IPS-20b (cell line): Measurements from ENCODE around the gene POFUT2.

Source experiments
- H3K27ac ChIP-seq: one replicate; pipeline ENCODE4 v1.5.1; 2013; ENCODE audit warnings: low read length
- H3K27me3 ChIP-seq: 2 replicates; pipeline ENCODE4 v1.6.1; 2013; ENCODE audit warnings: mild to moderate bottlenecking, low read length, inconsistent platforms; ENCODE audit not compliant: insufficient read depth
- H3K36me3 ChIP-seq: 2 replicates; pipeline ENCODE4 v1.6.1; 2013; ENCODE audit warnings: low read depth, mild to moderate bottlenecking, inconsistent platforms, low read length, moderate library complexity; ENCODE audit not compliant: insufficient read depth
- H3K4me1 ChIP-seq: 2 replicates; pipeline ENCODE4 v1.6.1; 2013; ENCODE audit warnings: mild to moderate bottlenecking, control low read depth, inconsistent platforms, low read length, moderate library complexity; ENCODE audit not compliant: insufficient read depth
- H3K4me3 ChIP-seq: 2 replicates; pipeline ENCODE4 v1.5.1; 2013; ENCODE audit warnings: mild to moderate bottlenecking, low read length, inconsistent platforms
- H3K9ac ChIP-seq: 2 replicates; pipeline ENCODE4 v1.6.1; 2013; ENCODE audit warnings: low read depth, mild to moderate bottlenecking, inconsistent platforms, low read length, moderate library complexity
- H3K9me3 ChIP-seq: 2 replicates; pipeline ENCODE4 v1.6.1; 2013; ENCODE audit warnings: mild to moderate bottlenecking, low read depth, low read length, inconsistent platforms; ENCODE audit not compliant: insufficient read depth

The POFUT2 gene

DNA sequence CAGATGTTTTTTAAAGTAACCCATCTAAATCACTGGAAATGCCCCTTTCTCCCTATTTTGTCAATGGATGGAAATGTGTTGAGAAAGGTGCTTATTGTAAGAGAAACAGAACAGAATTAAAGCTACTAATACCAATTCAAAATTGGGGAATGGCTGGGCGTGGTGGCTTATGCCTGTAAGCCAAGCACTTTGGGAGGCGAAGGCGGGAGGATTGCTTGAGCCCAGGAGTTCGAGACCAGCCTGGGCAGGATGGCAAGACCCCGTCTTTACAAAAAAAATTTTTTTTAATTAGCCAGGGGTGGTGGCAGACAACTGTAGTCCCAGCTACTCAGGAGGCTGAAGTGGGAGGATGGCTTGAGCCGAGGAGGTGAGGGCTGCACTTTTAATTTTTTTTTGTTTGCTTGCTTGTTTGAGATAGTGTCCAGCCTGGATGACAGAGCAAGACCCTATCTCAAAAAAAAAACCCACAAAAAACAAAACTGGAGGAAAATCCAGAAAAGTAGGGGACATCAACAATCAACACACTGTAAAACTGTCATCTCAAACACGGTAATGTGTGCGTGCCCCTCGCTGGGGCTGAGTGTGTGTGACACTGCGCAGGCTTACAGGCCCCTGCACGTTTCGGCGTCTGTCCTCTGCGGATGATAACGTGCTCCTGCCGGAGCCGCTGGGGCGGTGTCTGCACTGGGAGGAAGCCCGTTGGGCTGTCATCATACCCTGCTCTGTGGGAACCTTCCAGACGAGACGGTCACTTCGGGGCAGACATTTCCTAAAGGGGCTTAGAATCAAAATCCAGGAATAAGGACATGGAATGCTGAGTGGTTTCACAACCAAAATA lies 11.6 kb upstream of the POFUT2 start:
- Histone ChIP-seq H3K4me3 (no peak overlapping the region), H3K4me1 (peaks cover 10% of the 10 kb centered on the region; the same call in 1 of the 2 replicates), H3K9me3 (no peaks in the 10 kb centered on the region), H3K9ac (no peak overlapping the region), H3K27me3 (no peaks in the 10 kb centered on the region), H3K36me3 (no peaks in the 10 kb centered on the region), H3K27ac (no peak overlapping the region)

DNA sequence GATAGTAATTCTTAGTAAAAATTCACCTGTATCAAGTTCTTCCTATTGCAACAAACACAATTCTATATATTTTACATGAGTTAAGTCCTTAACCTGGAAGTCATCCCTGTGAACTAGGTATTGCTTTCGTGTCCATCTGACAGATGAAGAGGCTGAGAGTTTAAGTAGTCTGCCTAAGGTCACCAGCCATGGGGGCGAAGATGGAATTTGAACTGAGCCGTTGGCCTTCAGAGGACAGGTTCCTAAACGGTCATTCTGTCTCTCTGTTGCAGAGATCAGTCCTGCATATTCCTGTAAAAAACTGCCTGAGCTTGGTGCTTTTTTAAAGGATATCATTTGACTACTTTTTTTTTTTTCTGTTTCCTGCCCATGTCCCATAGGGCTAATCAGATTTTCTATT lies 10.2 kb upstream of the POFUT2 start:
- Histone ChIP-seq H3K9ac (no peak overlapping the region), H3K27me3 (no peaks in the 10 kb centered on the region), H3K9me3 (no peaks in the 10 kb centered on the region), H3K27ac (no peak overlapping the region), H3K4me3 (no peak overlapping the region), H3K4me1 (peaks cover 11% of the 10 kb centered on the region; the same call in 1 of the 2 replicates), H3K36me3 (no peaks in the 10 kb centered on the region)

DNA sequence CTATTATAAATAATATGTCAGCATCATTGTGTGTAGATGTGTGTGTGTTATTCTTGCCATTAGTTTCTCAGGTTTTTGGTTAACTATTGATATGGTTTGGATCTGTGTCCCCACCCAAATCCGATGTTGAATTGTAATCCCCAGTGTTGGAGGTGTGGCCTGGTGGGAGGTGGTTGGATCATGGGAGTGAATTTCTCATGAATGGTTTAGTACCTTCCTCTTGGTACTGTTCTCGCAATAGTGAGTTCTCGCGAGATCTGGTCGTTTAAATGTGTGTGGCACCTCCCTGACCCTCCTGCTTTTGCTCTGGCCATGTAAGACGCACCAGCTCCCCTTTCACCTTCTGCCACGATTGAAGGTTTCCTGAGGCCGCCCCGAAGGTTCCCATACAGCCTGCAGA lies 9.6 kb upstream of the POFUT2 start:
- no peak overlapping the region for H3K27ac ChIP-seq
- H3K9me3 ChIP-seq: no peaks in the 10 kb centered on the region
- H3K4me3 ChIP-seq: no peak overlapping the region
- no peak overlapping the region for H3K9ac ChIP-seq
- H3K4me1 ChIP-seq: peaks cover 14% of the 10 kb centered on the region; the same call in 1 of the 2 replicates
- H3K36me3 ChIP-seq: no peaks in the 10 kb centered on the region
- H3K27me3 ChIP-seq: no peaks in the 10 kb centered on the region

DNA sequence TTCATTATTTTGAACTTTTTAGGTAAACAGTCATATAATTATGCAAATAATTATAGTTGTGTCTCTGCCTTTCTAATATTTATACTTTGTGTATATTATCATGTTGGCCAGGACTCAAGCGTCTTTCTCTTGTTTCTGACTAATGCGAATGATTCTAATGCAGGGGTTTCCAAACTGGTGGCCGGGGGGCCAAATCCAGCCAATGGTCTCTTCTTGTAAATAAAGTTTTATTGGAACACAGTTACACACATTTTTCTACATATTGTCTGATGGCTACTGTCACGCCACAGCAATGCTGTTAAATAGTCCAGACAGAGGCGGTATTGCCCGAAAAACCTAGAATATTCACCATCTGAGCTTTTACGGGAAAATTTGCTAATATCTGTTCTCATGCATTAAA lies 8.9 kb upstream of the POFUT2 start:
- Histone ChIP-seq H3K27ac (no peak overlapping the region), H3K36me3 (no peaks in the 10 kb centered on the region), H3K9me3 (no peaks in the 10 kb centered on the region), H3K27me3 (no peaks in the 10 kb centered on the region), H3K4me1 (peaks cover 14% of the 10 kb centered on the region; the same call in 1 of the 2 replicates), H3K9ac (no peak overlapping the region), H3K4me3 (no peak overlapping the region)

DNA sequence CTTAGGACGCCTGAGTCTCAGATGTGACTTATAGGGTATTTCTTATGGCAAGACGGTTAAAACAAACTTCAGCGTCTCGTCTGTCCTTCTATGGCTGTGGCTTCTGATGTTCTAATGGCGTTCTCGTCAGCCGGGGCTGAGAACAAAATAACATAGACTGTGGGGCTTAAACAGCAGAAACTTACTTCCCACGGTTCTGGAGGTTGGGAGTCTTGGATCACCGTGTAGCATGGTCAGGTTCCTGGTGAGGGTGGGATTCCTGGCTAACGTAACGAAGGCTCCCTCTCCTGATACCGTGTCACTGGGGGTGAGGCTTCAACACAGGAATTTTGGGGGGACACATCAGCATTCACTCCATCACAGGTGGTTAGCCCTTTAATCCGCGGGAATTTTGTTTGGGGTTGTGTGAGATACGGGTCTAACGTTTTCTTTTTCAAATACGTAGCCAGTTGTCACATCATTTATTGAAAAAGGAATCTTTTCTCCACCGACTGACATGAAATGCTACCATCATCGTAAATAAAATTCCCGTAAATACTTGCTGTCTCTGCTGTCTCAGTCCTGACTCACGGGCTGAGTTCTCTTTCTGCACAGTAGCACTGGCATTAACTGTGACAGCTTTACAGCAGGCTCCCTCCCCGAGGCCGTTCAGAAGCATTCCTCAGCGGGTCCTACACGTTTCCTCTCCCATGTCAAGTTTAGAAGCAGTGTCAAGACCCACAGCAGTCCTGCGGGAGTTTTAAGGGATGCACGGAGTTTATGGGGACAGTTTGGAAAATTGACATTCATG lies 8.1 kb upstream of the POFUT2 start:
- Histone ChIP-seq H3K9ac (no peak overlapping the region), H3K27me3 (no peaks in the 10 kb centered on the region), H3K36me3 (no peaks in the 10 kb centered on the region), H3K4me1 (peaks cover 14% of the 10 kb centered on the region; the same call in 1 of the 2 replicates), H3K4me3 (no peak overlapping the region), H3K9me3 (no peaks in the 10 kb centered on the region), H3K27ac (no peak overlapping the region)

DNA sequence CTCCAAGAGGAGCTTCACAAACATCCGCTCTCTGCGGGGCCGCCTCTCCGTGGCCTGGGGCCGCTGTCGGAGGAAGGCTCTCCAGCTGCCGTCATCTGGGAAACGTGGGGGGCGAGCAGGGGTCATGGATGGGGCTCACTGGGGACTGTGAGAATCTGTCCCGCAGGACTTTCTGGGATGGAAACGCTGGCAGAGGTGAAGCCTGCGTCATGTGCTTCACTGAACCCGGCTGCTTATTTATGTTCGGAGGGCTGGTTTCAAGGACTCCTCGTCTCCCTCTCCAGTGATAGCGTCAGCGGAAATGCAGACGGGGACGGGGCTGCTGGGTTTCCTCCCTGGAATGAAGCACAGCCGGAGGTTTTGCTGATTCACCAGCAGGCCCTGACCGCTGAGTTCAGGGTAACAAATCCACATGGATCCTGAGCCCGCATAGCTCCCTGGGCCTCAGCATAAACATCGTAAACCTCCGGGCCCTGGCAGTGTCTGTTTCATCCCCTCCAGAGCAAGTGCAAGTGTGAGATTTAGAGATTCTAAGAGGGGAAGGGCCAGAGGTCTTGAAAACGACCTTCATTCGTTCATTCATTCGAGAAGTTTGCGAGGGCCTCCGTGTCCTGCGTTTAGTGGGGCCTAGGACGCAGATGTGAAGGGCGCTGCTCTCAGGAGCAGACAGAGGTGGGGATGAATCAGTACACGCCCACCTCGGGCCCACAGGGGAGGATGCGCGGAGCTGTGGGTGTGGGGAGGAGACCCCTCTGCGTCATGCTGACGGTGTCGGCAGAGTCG lies 7.0 kb upstream of the POFUT2 start:
- Histone ChIP-seq H3K27me3 (no peaks in the 10 kb centered on the region), H3K9me3 (no peaks in the 10 kb centered on the region), H3K9ac (peak overlapping the region; percentile 35; the same call in 1 of the 2 replicates), H3K27ac (no peak overlapping the region), H3K4me3 (no peak overlapping the region), H3K36me3 (no peaks in the 10 kb centered on the region), H3K4me1 (peaks cover 14% of the 10 kb centered on the region; the same call in 1 of the 2 replicates)

DNA sequence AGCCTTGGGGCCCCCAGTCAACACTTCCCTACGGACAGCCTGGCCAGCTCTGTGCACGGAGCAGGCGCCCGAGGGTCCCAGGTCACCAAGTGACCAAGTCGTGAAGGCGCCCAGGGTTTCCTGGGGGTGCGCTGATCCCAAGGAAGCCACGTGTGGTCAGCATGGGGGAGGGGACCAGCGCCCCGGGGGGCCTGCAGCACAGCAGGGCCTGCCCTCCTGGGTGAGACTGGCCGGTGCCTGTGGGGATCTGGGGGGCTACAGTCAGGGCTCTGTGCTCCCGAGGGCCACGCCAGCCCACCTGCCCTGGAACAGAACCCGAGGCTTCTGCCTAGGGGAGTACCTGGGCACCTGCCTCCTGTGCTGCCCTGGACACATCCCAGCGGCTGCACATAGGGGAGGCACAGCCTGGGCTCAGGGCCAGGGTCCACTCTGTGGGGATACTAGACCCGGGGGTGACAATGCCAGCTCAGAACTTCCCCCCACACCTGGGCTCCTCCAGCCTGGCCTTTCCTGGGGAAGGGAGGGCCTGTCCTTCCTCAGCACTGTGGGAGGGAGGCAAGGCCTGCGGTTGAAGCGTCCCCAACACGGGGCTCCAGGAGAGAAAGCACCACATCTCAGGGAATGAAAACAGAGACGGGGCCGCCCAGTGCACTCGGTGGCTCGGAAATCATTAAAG lies 6.2 kb upstream of the POFUT2 start:
- Histone ChIP-seq H3K9ac (peak overlapping the region; percentile 35; the same call in 1 of the 2 replicates), H3K9me3 (no peaks in the 10 kb centered on the region), H3K4me1 (peaks cover 14% of the 10 kb centered on the region; the same call in 1 of the 2 replicates), H3K4me3 (no peak overlapping the region), H3K27ac (no peak overlapping the region), H3K36me3 (no peaks in the 10 kb centered on the region), H3K27me3 (no peaks in the 10 kb centered on the region)

DNA sequence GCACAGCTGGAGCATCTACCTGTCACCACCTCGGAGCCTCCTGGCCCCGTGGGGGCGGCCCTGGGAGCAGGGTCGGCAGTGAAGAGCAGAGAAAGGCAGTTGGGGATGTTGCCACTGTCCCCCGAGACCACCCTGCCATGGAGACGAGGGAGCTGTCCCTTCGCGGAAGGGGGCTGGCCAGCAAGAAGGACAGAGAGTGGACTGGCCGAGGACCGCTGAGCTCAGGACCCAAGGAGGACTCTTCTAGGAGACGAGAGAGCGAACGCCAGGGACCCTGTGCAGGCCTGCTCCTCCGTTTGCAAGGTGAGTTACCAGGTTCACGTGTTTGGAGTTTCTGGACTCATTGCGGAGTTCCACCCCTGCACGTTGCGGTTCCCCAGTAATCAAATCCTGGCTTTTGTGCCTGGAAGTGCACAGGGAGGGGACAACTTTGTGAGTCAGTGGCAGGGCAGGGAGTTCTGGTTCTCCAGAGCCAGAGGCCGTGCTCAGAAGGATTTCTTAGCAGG lies 5.6 kb upstream of the POFUT2 start:
- no peaks in the 10 kb centered on the region for H3K27me3 ChIP-seq
- no peaks in the 10 kb centered on the region for H3K9me3 ChIP-seq
- peaks cover 14% of the 10 kb centered on the region; the same call in 1 of the 2 replicates for H3K4me1 ChIP-seq
- peak overlapping the region; percentile 31; the same call in 1 of the 2 replicates for H3K9ac ChIP-seq
- no peaks in the 10 kb centered on the region for H3K36me3 ChIP-seq
- no peak overlapping the region for H3K27ac ChIP-seq
- H3K4me3 ChIP-seq: no peak overlapping the region

DNA sequence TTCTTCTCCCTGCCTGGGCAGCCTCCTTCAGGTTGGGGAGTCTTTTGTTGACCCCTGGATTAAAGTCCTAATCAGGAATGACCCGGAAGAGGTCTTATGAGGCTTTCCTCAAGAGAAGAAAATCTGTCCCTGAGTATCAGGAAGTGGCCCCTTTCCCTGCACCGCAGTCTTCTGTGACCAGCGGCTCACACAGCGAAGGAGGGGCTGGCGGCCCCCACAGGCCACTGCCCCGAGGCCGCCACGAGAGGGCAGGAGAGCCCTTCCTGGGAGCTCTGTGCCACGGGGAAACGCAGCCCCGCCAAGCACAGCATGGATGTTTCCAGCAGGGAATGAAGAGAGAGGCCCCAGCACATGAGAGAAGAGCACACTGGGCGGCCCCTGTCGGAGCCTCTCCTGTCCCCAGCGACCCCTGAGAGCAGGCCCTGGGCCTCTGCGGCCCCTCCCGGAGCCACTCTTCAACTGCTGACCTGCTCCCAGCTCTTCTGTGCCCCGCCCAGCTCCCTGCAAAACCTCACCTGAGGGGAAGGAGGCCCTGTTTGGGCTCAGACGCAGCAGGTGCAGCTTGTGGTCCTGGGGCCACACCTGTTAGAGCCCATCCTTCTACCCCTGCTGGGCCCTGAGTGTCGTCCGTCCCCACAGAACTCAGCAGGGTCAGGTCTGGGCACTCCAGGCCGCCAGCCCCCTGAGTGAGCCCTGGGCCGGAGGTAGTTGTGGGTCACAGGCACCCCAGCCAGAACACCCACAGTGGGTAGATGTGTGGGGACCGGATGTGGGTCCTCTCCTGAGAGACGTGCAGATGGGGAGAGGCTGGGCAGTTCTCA lies 4.9 kb upstream of the POFUT2 start:
- peaks cover 14% of the 10 kb centered on the region; the same call in 1 of the 2 replicates for H3K4me1 ChIP-seq
- no peak overlapping the region for H3K4me3 ChIP-seq
- H3K36me3 ChIP-seq: no peaks in the 10 kb centered on the region
- H3K27me3 ChIP-seq: no peaks in the 10 kb centered on the region
- H3K27ac ChIP-seq: no peak overlapping the region
- peak overlapping the region; percentile 31; the same call in 1 of the 2 replicates for H3K9ac ChIP-seq
- H3K9me3 ChIP-seq: no peaks in the 10 kb centered on the region

DNA sequence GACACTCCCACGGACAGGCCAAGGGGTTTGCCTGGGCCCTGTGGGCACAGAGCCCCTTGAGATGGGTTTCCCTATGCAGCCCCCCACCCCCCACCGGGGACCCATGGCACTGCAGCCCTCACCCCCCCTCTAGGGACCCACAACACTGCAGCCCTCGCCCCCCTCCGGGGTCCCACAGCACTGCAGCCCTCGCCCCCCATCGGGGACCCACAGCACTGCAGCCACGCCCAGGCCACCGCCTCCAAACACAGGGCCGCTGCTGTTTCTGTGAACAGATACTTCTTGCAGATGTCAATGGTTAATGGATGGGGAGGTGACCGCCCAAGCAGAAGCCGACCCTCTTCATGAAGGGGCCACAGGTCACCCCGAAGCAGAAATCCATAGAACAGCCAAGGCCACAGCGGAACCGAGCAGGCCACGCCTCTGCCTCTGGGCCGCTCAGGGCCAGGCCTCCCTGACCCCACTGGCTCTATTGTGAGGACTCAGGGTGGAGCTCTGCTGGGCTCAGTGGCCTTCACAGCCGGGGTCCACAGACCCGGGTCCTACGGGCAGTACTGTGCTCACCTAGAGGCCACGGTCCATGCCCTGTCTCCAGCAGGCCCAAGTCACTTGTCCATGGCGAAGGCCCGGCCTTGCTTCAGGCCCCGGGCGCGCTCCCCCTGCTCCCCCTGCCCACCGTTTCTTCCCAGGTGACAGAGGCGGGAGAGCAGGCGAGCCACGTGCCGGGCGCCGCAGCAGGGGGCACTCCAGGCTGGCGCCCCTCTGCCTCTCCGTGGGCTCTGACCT lies 4.1 kb upstream of the POFUT2 start:
- Histone ChIP-seq H3K9me3 (no peaks in the 10 kb centered on the region), H3K4me1 (peaks cover 14% of the 10 kb centered on the region; the same call in 1 of the 2 replicates), H3K27me3 (no peaks in the 10 kb centered on the region), H3K36me3 (no peaks in the 10 kb centered on the region), H3K9ac (no peak overlapping the region), H3K27ac (no peak overlapping the region), H3K4me3 (no peak overlapping the region)
